ENCODE data around the gene C1QTNF12. TPM values are rescaled to one million over a fixed set of nuclear protein-coding genes. Genes with fewer than 3 reads are reported as not detected.

The C1QTNF12 gene
- total RNA-seq, 1 experiment from 2014 or later: 4.4 TPM

DNA sequence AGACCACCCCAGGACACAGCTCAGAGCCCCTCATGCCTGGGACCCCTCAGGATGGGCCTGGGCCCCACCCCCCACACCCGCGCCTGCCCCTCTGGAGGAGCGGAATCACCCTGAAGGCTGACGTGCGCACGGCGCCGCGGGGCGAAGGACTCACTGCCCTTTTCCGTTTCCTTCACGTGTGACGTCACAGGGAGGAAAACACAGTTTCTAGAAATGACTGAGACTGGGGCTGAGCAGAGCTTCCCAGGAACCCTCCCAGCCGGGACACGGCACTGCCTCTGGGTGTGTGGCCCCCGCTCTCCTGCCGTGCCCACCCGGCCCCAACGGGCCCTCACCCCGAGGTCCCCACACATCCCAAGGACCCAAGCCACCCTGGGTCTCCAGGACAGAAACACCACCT lies 27.2 kb downstream of the C1QTNF12 start:
- Histone ChIP-seq H3K23ac (ENCODE audit: insufficient read length, low read depth, low read length) (no peak overlapping the region), H2BK12ac (ENCODE audit: insufficient read length, low read depth, low read length) (no peak overlapping the region), H3K79me2 (ENCODE audit: insufficient read depth, low read length) (no peaks in the 10 kb centered on the region), H3K4me2 (ENCODE audit: insufficient read depth, insufficient read length, low read length) (no peak overlapping the region), H4K20me1 (ENCODE audit: control insufficient read depth, insufficient read depth, insufficient read length) (no peaks in the 10 kb centered on the region), H2BK15ac (ENCODE audit: low read depth, low read length) (no peak overlapping the region), H3K56ac (ENCODE audit: insufficient read length, low read depth, low read length) (no peak overlapping the region), H2BK120ac (ENCODE audit: low read depth, low read length, poor library complexity, severe bottlenecking) (no peak overlapping the region), H3K18ac (ENCODE audit: insufficient read length, low read depth, low read length) (no peak overlapping the region), H3K14ac (ENCODE audit: insufficient read depth, low read length) (no peak overlapping the region), H2AFZ (ENCODE audit: low read length) (no peak overlapping the region), H4K8ac (replicated peaks; ENCODE audit: insufficient read length, low read depth, low read length) (no peak overlapping the region), H3K4ac (ENCODE audit: low read depth, low read length) (no peak overlapping the region), H4K5ac (ENCODE audit: insufficient read length, low read depth, low read length) (no peak overlapping the region), H3K23me2 (ENCODE audit: insufficient read length, low read depth, low read length, poor library complexity, severe bottlenecking) (no peaks in the 10 kb centered on the region), H3K9me3 (ENCODE audit: control insufficient read depth, low read depth, low read length) (no peaks in the 10 kb centered on the region), H3K9ac (ENCODE audit: extremely low read depth, insufficient read length, low read length) (no peak overlapping the region), H3K27ac (ENCODE audit: insufficient read length, low read depth, low read length) (no peak overlapping the region), H3K27me3 (ENCODE audit: insufficient read depth, low read length) (no peaks in the 10 kb centered on the region), H3T11ph (ENCODE audit: low read length) (no peak overlapping the region), H2BK5ac (ENCODE audit: insufficient read length, low read length) (no peak overlapping the region), H4K91ac (ENCODE audit: insufficient read length, low read depth, low read length) (no peak overlapping the region), H3K4me1 (ENCODE audit: insufficient read depth, low read length) (no peaks in the 10 kb centered on the region), H2AK5ac (ENCODE audit: insufficient read length, low read length) (no peak overlapping the region), H2BK20ac (ENCODE audit: low read depth, low read length, poor library complexity, severe bottlenecking) (no peak overlapping the region), H3K79me1 (ENCODE audit: insufficient read depth, low read depth, low read length, poor library complexity, severe bottlenecking) (no peaks in the 10 kb centered on the region)
- no CpG with 5 or more reads among the region's 20 CpGs for WGBS (ENCODE audit: extremely low coverage, insufficient read length, low lambda C conversion rate)
- DNase-seq: no peak
- Mint-ChIP-seq H3K9me3 (no peaks in the 10 kb centered on the region; a peak in 1 of 5 replicates), H3K27me3 (ENCODE audit: low read depth) (no peaks in the 10 kb centered on the region; the same call in 1 of the 2 replicates), H3K4me1 (peaks cover 0 to 4% of the 10 kb centered on the region in 2 experiments; a peak in 1 of 4 replicates), H3K27ac (no peak overlapping the region), H3K36me3 (ENCODE audit: insufficient read depth in 1 of 3, low read depth in 3 of 3) (peaks cover 23 to 52% (median 37%) of the 10 kb centered on the region in 3 experiments), H3K4me3 (no peak overlapping the region)
- TF ChIP-seq, protein P1, sequence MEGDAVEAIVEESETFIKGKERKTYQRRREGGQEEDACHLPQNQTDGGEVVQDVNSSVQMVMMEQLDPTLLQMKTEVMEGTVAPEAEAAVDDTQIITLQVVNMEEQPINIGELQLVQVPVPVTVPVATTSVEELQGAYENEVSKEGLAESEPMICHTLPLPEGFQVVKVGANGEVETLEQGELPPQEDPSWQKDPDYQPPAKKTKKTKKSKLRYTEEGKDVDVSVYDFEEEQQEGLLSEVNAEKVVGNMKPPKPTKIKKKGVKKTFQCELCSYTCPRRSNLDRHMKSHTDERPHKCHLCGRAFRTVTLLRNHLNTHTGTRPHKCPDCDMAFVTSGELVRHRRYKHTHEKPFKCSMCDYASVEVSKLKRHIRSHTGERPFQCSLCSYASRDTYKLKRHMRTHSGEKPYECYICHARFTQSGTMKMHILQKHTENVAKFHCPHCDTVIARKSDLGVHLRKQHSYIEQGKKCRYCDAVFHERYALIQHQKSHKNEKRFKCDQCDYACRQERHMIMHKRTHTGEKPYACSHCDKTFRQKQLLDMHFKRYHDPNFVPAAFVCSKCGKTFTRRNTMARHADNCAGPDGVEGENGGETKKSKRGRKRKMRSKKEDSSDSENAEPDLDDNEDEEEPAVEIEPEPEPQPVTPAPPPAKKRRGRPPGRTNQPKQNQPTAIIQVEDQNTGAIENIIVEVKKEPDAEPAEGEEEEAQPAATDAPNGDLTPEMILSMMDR (conservative IDR thresholded peaks at IDR 0.05): no peak
